Fibroblast of skin of left biceps (primary cell): ENCODE data around the gene ATP5MC2.
"Not testable (repeated sequence)": the region's sequence is repeated elsewhere in the genome, so short reads cannot be mapped to it uniquely, and the experiment has no call there.

Experiments used
- DNase-seq, 2 experiments: peaks; one replicate each; pipeline ENCODE4 v3.0.0-alpha.2; 2013; ENCODE audit warnings: low read depth in 2 of 2

Gene ATP5MC2

GRCh38 chr12:53646300-53646699 is 29.6 kb downstream of the ATP5MC2 start:
- not testable (repeated sequence) for DNase-seq

- no peak for DNase-seq
These were observed 30.7 kb downstream of the ATP5MC2 start for GRCh38 chr12:53645165-53645564.

GRCh38 chr12:53644133-53644532 is 31.8 kb downstream of the ATP5MC2 start:
- DNase-seq, result no peak

DNA sequence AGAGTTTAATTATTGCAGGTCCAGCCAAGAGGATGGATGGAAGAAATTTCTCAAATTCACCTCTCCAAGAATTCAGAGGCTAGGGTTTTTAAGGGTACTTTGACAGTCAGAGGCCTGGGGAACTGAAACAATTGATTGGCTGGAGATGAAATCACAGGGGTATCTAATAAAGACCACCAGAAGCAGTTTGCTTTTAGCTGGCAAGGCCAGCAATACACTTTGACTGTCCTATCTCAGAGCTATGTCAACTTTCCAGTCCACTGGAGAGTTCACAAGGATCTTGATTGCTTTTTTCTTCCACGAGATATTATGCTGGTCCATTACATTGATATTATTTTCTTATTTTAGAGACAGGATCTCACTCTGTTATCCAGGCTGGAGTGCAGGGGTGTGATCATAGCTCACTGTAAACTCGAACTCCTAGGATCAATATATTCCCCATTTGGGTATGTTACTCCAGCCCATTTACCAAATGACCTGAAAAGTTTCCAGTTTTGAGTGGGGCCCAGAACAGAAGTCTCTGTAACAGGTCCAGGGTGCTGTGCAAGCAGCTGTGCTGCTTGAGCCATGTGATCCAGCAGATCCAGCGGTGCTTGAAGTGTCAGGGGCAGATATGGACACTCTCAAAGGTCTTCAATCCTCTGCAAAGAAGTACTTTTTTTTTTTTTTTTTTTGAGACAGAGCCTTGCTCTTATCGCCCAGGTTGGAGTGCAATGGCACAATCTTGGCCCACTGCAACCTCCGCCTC is 32.5 kb downstream of the ATP5MC2 start:
- DNase-seq, result no peak

GRCh38 chr12:53638057-53638456 is 37.8 kb downstream of the ATP5MC2 start:
- DNase-seq, result no peak

DNA sequence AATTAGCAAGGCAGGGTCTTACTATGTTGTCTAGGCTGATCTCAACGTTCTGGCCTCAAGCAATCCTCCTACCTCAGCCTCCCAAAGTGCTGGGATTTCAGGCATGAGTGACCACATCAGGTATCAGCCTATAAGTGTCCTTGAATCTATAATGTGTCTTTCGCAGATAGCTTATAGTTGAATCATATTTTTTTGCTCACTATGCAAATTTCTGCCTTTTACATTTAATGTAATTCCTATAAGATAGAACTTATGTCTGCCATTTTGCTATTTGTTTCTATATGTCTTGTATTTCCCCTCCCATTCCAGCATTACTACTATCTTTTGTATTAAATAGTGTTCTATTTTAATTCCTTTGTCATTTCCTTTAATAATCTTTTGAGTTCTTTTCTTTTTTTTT is 39.2 kb downstream of the ATP5MC2 start:
- DNase-seq, result no peak

DNA sequence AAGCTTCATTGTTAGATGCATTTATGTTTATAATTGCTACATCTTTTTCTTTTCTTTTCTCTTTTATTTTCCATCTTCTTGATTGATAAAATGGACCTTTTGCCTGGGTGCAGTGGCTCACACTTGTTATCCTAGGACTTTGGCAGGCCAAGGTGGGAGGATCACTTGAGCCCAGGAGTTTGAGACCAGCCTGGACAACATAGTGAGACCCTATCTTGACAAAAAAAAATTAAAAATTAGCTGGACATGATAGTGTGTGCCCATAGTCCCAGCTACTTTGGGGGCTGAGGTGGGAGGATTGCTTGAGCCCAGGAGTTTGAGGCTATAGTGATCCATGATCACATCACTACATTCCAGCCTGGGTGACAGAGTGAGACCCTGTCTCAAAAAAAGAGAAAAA is 40.2 kb downstream of the ATP5MC2 start:
- not testable (repeated sequence) for DNase-seq

DNA sequence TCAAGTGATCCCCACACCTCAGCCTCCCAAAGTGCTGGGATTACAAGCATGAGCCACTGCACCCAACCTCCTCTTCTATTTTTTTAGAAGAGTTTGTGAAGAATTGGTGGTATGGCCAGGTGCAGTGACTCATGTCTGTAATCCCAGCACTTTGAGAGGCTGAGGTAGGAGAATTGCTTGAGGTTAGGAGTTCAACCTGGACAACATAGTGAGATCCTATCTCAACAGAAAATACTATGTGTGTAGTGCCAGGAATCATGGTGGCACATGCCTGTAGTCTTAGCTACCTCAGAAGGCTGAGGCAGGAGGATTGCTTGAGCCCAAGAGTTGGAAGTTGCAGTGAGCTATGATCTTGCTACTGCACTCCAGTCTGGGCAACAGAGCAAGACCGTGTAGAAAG is 44.2 kb downstream of the ATP5MC2 start:
- DNase-seq, result no peak

- no peak for DNase-seq
These were observed 48.0 kb downstream of the ATP5MC2 start for GRCh38 chr12:53627919-53628318.

GRCh38 chr12:53626702-53627169 is 49.1 kb downstream of the ATP5MC2 start:
- DNase-seq, result no peak

- peak; percentile 94 for DNase-seq
These were observed 49.8 kb downstream of the ATP5MC2 start, which contains the start of gene ATF7 for GRCh38 chr12:53625946-53626701. ATF7 (minus strand) TSS chr12:53626382; CDS start chr12:53601000, 25,382 bp downstream.

- no peak for DNase-seq
These were observed 50.4 kb downstream of the ATP5MC2 start for GRCh38 chr12:53625373-53625945.

GRCh38 chr12:53624956-53625355 is 50.9 kb downstream of the ATP5MC2 start:
- no peak for DNase-seq

GRCh38 chr12:53624458-53624857 is 51.4 kb downstream of the ATP5MC2 start:
- no peak for DNase-seq

- DNase-seq, result peak in 1 of 2 experiments; percentile 9
These were observed 52.1 kb downstream of the ATP5MC2 start for GRCh38 chr12:53623548-53624385.

- no peak for DNase-seq
These were observed 53.2 kb downstream of the ATP5MC2 start for GRCh38 chr12:53622724-53623123.

GRCh38 chr12:53618275-53618674 is 57.6 kb downstream of the ATP5MC2 start:
- DNase-seq, result no peak

DNA sequence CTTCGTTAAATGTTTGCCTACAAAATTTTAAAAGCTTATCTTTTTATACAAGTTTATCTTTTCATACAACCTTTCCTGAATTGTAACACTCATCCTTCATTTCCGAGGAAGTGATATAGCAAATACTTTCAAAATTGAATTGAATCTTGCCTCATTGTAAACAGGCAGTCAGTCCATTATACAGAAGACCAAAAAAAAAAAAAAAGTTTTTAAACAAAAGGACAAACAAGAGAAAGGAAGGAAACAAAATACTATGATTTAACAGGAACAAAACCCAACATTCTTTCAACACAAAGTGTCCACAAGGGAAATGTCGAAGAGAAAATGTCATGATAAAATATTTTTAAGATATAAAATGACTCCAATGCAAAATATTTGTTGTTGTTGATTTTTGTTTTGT is 58.2 kb downstream of the ATP5MC2 start:
- no peak for DNase-seq

- no peak for DNase-seq
These were observed 58.9 kb downstream of the ATP5MC2 start for GRCh38 chr12:53616950-53617349.
